Endodermal cell (in vitro differentiated cells): ENCODE results near the gene RAB29. TPM values are rescaled to one million over a fixed set of nuclear protein-coding genes. Genes with fewer than 3 reads are reported as not detected.

Experiments
- DNase-seq: peaks from one replicate; pipeline ENCODE4 v3.0.0-alpha.2; 2017
- H3K27ac ChIP-seq: 2 replicates; pipeline ENCODE4 v1.5.1; 2013; ENCODE audit warnings: mild to moderate bottlenecking, low read depth, low read length, moderate library complexity
- H3K27me3 ChIP-seq: 2 replicates; pipeline ENCODE4 v1.6.1; 2013; ENCODE audit warnings: mild to moderate bottlenecking, low read length, moderate library complexity; ENCODE audit not compliant: insufficient read depth, control insufficient read depth, poor library complexity, severe bottlenecking
- H3K36me3 ChIP-seq: 2 replicates; pipeline ENCODE4 v1.7.0; 2013; ENCODE audit warnings: mild to moderate bottlenecking, low read length, moderate library complexity; ENCODE audit not compliant: control insufficient read depth, insufficient read depth
- H3K4me1 ChIP-seq: one replicate; pipeline ENCODE4 v1.7.0; 2013; ENCODE audit warnings: low read length; ENCODE audit not compliant: control insufficient read depth, insufficient read depth
- H3K4me3 ChIP-seq: 2 replicates; pipeline ENCODE4 v1.5.1; 2013; ENCODE audit warnings: mild to moderate bottlenecking, low read length, moderate library complexity
- H3K9ac ChIP-seq: 2 replicates; pipeline ENCODE4 v1.6.1; 2013; ENCODE audit warnings: mild to moderate bottlenecking, low read length, moderate library complexity; ENCODE audit not compliant: poor library complexity, severe bottlenecking; ENCODE audit errors: extremely low read depth
- H3K9me3 ChIP-seq: 2 replicates; pipeline ENCODE4 v1.6.1; 2013; ENCODE audit warnings: mild to moderate bottlenecking, low read length, moderate library complexity; ENCODE audit not compliant: control insufficient read depth
- H3K27ac Mint-ChIP-seq: 2 replicates; pipeline ENCODE4 v1.8.0; 2020; ENCODE audit warnings: mixed read lengths
- H3K27me3 Mint-ChIP-seq: 2 replicates; pipeline ENCODE4 v1.8.0; 2021; ENCODE audit warnings: mild to moderate bottlenecking, mixed read lengths; ENCODE audit not compliant: insufficient read depth
- H3K36me3 Mint-ChIP-seq: 2 replicates; pipeline ENCODE4 v1.8.0; 2020; ENCODE audit warnings: low read depth, mixed read lengths
- H3K4me1 Mint-ChIP-seq: 2 replicates; pipeline ENCODE4 v1.8.0; 2020; ENCODE audit warnings: mixed read lengths
- H3K4me3 Mint-ChIP-seq: 2 replicates; pipeline ENCODE4 v1.8.0; 2020; ENCODE audit warnings: mild to moderate bottlenecking, moderate library complexity, mixed read lengths
- H3K9me3 Mint-ChIP-seq: 2 replicates; pipeline ENCODE4 v1.8.0; 2020; ENCODE audit warnings: mild to moderate bottlenecking, mixed read lengths
- whole genome bisulfite sequencing, 2 experiments: methylation state at CpG; one replicate each; pipeline versions ENCODE4 v1.1.5 to v1.1.7; 2013; ENCODE audit warnings: missing lambda C conversion rate in 2 of 2, mixed read lengths in 1 of 2; ENCODE audit not compliant: insufficient coverage in 1 of 2, insufficient read length in 1 of 2; 5-methylcytosine and 5-hydroxymethylcytosine counted together
- total RNA-seq, 2 donors: library from RNA; stranded (reverse); fragmentation: NEBNext Ultra II Directional in 1 of 2; extraction: Animal tissue kit (Norgen Biotek cat#: 25700) in 1 of 2; gene quantifications; 2 replicates in 1 of 2; 3 replicates in 1 of 2; pipeline ENCODE4 v1.2.1, GENCODE V29; 2021
- TF ChIP-seq, protein P1 (sequence below): fragments of 200-600 bp; sonication (generic); conservative IDR thresholded peaks from 2 replicates; pipeline ENCODE4 v1.5.0; 2021; ENCODE audit warnings: antibody characterized with exemption, mild to moderate bottlenecking

RAB29 gene
- total RNA-seq, 2 donors from 2014 or later: 5.7 to 7.2 TPM

DNA sequence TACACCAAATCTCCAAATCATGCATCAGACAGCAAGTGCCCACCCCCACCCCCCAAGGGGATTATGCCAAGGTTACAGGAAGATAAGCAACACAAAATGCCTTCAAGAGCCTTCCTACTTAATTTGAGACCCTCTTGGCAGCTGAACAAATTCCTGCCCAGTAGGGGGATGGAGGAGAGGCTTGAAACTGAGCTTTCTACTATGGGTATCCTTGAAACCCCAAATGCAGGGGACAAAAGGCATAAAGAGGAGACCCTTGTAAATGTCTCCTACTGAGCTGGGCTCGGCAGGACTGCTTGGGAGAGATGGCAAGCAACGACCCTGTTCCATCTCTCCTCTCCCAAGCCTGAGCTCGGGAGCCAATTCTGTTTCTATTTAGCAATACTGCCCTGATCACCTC, 34.2 kb upstream of the RAB29 start:
- peaks cover 19% of the 10 kb centered on the region for H3K36me3 Mint-ChIP-seq
- Histone ChIP-seq H3K36me3 (peaks cover 12% of the 10 kb centered on the region), H3K9ac (no peak overlapping the region), H3K27me3 (peaks cover 7% of the 10 kb centered on the region), H3K27ac (no peak overlapping the region), H3K4me1 (no peaks in the 10 kb centered on the region), H3K4me3 (no peak overlapping the region), H3K9me3 (no peaks in the 10 kb centered on the region)
- no peak for DNase-seq
- TF ChIP-seq, protein P1, sequence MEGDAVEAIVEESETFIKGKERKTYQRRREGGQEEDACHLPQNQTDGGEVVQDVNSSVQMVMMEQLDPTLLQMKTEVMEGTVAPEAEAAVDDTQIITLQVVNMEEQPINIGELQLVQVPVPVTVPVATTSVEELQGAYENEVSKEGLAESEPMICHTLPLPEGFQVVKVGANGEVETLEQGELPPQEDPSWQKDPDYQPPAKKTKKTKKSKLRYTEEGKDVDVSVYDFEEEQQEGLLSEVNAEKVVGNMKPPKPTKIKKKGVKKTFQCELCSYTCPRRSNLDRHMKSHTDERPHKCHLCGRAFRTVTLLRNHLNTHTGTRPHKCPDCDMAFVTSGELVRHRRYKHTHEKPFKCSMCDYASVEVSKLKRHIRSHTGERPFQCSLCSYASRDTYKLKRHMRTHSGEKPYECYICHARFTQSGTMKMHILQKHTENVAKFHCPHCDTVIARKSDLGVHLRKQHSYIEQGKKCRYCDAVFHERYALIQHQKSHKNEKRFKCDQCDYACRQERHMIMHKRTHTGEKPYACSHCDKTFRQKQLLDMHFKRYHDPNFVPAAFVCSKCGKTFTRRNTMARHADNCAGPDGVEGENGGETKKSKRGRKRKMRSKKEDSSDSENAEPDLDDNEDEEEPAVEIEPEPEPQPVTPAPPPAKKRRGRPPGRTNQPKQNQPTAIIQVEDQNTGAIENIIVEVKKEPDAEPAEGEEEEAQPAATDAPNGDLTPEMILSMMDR: no peak
- H3K9me3 Mint-ChIP-seq: peaks cover 1% of the 10 kb centered on the region
- H3K27me3 Mint-ChIP-seq: peaks cover 9% of the 10 kb centered on the region
- H3K4me1 Mint-ChIP-seq: peaks cover 29% of the 10 kb centered on the region
- H3K4me3 Mint-ChIP-seq: no peak overlapping the region
- no peak overlapping the region for H3K27ac Mint-ChIP-seq
- 90% methylated on average over 3 of the region's 3 CpGs for WGBS, 2 experiments

- Histone ChIP-seq H3K36me3 (peaks cover 11% of the 10 kb centered on the region), H3K4me1 (no peaks in the 10 kb centered on the region), H3K27ac (no peak overlapping the region), H3K9me3 (no peaks in the 10 kb centered on the region), H3K4me3 (no peak overlapping the region), H3K9ac (no peak overlapping the region), H3K27me3 (no peaks in the 10 kb centered on the region)
- peaks cover 19% of the 10 kb centered on the region for H3K36me3 Mint-ChIP-seq
- WGBS, 2 experiments: 85 to 95% methylated on average over 3 to 5 of the region's 5 CpGs
- H3K4me3 Mint-ChIP-seq: no peak overlapping the region
- H3K27ac Mint-ChIP-seq: no peak overlapping the region
- H3K9me3 Mint-ChIP-seq: peaks cover 1% of the 10 kb centered on the region
- peaks cover 15% of the 10 kb centered on the region for H3K4me1 Mint-ChIP-seq
- no peak for DNase-seq
- no peaks in the 10 kb centered on the region for H3K27me3 Mint-ChIP-seq
- TF ChIP-seq, protein P1: no peak
Measured at GRCh38 chr1:205805082-205805711, 29.9 kb upstream of the RAB29 start.

DNA sequence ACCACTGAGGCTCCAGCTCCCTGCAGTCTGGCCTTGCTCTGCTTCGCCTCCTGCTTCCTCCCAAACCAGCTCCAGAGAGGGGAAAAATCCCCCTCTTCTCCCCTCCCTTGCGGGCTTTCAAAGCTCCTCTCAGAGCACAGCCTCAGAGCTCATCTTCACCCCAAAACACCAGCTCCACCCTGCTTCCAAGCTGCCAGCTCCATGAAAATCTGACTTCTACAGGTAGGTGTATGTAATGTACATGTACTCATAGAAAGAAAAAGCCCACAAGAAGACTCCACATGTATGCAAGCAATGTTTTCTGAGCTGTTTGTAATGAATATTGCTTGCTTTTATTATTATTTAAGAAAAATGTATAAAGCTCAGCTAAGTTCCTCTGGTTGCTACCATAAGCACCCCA, 29.3 kb upstream of the RAB29 start:
- Mint-ChIP-seq H3K27me3 (no peaks in the 10 kb centered on the region), H3K9me3 (peaks cover 1% of the 10 kb centered on the region), H3K27ac (no peak overlapping the region), H3K4me3 (no peak overlapping the region), H3K4me1 (peaks cover 17% of the 10 kb centered on the region), H3K36me3 (peaks cover 16% of the 10 kb centered on the region)
- no peaks in the 10 kb centered on the region for H3K4me1 ChIP-seq
- TF ChIP-seq, protein P1: no peak
- WGBS, 2 experiments: 96% methylated on average over 2 of the region's 2 CpGs; no CpG with 5 or more reads in 1 of the 2 experiments
- no peak overlapping the region for H3K4me3 ChIP-seq
- H3K27me3 ChIP-seq: no peaks in the 10 kb centered on the region
- DNase-seq: no peak
- H3K9ac ChIP-seq: no peak overlapping the region
- no peaks in the 10 kb centered on the region for H3K9me3 ChIP-seq
- peaks cover 9% of the 10 kb centered on the region for H3K36me3 ChIP-seq
- H3K27ac ChIP-seq: no peak overlapping the region
